A673 (cell line): Measurements from ENCODE around the gene CLEC4G. TPM values are rescaled to one million over a fixed set of nuclear protein-coding genes. Genes with fewer than 3 reads are reported as not detected.

Experiments used
- BruUV-seq: library from RNA; stranded (reverse); fragments of 400-500 nt; replicated peaks from 2 replicates; lab custom pipeline; 2021; lab: Mats Ljungman, UMichigan
- CTCF ChIA-PET: fragments of 300-600 bp; sonication (Branson Sonifier 250); formaldehyde crosslinking; loops from one replicate; lab custom pipeline; 2022; ENCODE audit warnings: antibody characterized with exemption; lab: Charles Lee
- POLR2A ChIA-PET: fragments of 300-600 bp; sonication (Branson Sonifier 250); formaldehyde crosslinking; loops from one replicate; lab custom pipeline; 2022; ENCODE audit warnings: antibody characterized with exemption; ENCODE audit not compliant: low non-redundant PET; lab: Charles Lee
- DNase-seq: peaks from one replicate; pipeline ENCODE4 v3.0.0-alpha.2; 2015; ENCODE audit warnings: low spot score
- H3K27ac ChIP-seq: fragments of 200-600 bp; sonication (generic); 2 replicates; pipeline ENCODE4 v1.5.1; 2016; ENCODE audit warnings: mixed run types, low read depth, mild to moderate bottlenecking, mixed read lengths, antibody characterized with exemption, low read length; ENCODE audit not compliant: poor library complexity, severe bottlenecking
- H3K27me3 ChIP-seq: fragments of 200-600 bp; sonication (generic); replicated peaks from 2 replicates; pipeline ENCODE4 v1.6.1; 2017; ENCODE audit warnings: mixed run types, low read depth, mild to moderate bottlenecking, mixed read lengths, antibody characterized with exemption, low read length; ENCODE audit not compliant: insufficient read depth, poor library complexity
- H3K36me3 ChIP-seq: fragments of 200-600 bp; sonication (generic); 2 replicates; pipeline ENCODE4 v1.6.1; 2016; ENCODE audit warnings: mixed run types, mild to moderate bottlenecking, mixed read lengths, antibody characterized with exemption, low read length; ENCODE audit not compliant: insufficient read depth, poor library complexity, severe bottlenecking
- H3K4me1 ChIP-seq: fragments of 200-600 bp; sonication (generic); 2 replicates; pipeline ENCODE4 v1.6.1; 2017; ENCODE audit warnings: mixed run types, mild to moderate bottlenecking, mixed read lengths, antibody characterized with exemption, low read length; ENCODE audit not compliant: insufficient read depth, poor library complexity, severe bottlenecking
- H3K4me3 ChIP-seq: fragments of 200-600 bp; sonication (generic); 2 replicates; pipeline ENCODE4 v1.5.1; 2016; ENCODE audit warnings: low read depth, mixed run types, mild to moderate bottlenecking, mixed read lengths, low read length; ENCODE audit not compliant: poor library complexity, severe bottlenecking
- H3K9me3 ChIP-seq: fragments of 200-600 bp; sonication (generic); 2 replicates; pipeline ENCODE4 v1.6.1; 2016; ENCODE audit warnings: mixed run types, low read depth, mild to moderate bottlenecking, mixed read lengths, antibody characterized with exemption, low read length; ENCODE audit not compliant: poor library complexity, severe bottlenecking
- EZH2 ChIP-seq: fragments of 200-600 bp; sonication (generic); IDR thresholded peaks from 2 replicates; pipeline ENCODE4 v1.6.1; 2017; ENCODE audit warnings: borderline replicate concordance, low read depth, mild to moderate bottlenecking, mixed read lengths, antibody characterized with exemption, low read length; ENCODE audit not compliant: poor library complexity, severe bottlenecking
- intact Hi-C: fragments of 100-400 bp; cut with micrococcal nuclease; formaldehyde crosslinking; loops from one replicate; pipeline ENCODE4 v1.10.0; 2022; ENCODE audit not compliant: unreplicated experiment
- total RNA-seq: library from RNA; stranded (reverse); gene quantifications from 2 replicates; pipeline ENCODE4 v1.2.3, GENCODE V29; 2021
- TF ChIP-seq, protein P1 (sequence below): fragments of 300-800, 200-600 bp; sonication (generic); conservative IDR thresholded peaks from 2 replicates; pipeline ENCODE4 v1.5.1; 2017; ENCODE audit warnings: low read depth, mild to moderate bottlenecking, antibody characterized with exemption, low read length, moderate library complexity, mixed read lengths

The CLEC4G gene
- total RNA-seq, 1 experiment from 2014 or later: not detected

DNA sequence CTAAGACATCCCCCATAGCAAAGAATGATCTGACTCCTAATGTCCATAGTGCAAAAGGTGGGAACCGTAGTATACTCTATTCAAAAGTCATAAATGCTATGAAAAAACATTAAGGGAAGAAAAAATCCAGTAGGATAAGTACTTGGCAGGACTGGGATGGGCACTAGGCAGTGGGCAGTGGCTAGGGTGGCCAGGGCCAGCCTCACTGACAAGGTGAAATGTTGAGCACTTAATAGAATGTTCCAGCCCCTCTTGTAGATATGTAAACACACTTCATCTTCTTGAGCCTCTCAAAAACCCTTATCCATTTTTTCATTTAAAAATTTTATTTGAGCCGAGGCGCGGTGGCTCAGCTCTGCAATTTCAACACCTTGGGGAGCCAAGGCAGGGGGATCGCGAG, 1.5 kb upstream of the CLEC4G start:
- ChIA-PET CTCF (no interaction called here), POLR2A (no interaction called here)
- H3K36me3 ChIP-seq: no peaks in the 10 kb centered on the region
- H3K9me3 ChIP-seq: no peaks in the 10 kb centered on the region
- peaks cover 57% of the 10 kb centered on the region for H3K27me3 ChIP-seq
- H3K27ac ChIP-seq: no peak overlapping the region
- no peak for TF ChIP-seq EZH2
- TF ChIP-seq, protein P1, sequence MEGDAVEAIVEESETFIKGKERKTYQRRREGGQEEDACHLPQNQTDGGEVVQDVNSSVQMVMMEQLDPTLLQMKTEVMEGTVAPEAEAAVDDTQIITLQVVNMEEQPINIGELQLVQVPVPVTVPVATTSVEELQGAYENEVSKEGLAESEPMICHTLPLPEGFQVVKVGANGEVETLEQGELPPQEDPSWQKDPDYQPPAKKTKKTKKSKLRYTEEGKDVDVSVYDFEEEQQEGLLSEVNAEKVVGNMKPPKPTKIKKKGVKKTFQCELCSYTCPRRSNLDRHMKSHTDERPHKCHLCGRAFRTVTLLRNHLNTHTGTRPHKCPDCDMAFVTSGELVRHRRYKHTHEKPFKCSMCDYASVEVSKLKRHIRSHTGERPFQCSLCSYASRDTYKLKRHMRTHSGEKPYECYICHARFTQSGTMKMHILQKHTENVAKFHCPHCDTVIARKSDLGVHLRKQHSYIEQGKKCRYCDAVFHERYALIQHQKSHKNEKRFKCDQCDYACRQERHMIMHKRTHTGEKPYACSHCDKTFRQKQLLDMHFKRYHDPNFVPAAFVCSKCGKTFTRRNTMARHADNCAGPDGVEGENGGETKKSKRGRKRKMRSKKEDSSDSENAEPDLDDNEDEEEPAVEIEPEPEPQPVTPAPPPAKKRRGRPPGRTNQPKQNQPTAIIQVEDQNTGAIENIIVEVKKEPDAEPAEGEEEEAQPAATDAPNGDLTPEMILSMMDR: no peak
- DNase-seq: no peak
- H3K4me3 ChIP-seq: no peak overlapping the region
- intact Hi-C loops: no loop called here
- BruUV-seq: no TSS peak
- no peaks in the 10 kb centered on the region for H3K4me1 ChIP-seq

DNA sequence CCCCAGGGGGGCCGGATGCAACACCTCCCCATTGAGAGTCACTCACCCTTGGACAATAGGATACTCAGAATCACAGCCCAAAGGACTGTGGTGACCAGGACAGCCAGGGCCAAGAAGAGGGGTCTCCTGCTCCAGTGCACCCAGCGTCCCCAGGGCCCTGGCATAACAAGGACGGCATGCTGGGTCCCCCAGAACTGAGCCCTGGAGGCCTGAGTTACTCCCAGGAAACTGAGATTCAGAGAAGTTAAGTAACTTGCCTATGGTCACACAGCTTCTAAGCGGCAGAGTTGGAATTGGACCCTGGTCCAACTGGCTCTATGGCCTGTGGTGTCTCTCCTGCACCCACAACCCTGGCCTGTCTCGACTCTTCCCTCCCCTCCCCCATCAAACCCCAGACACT, 295 bp downstream of the CLEC4G start:
- Histone ChIP-seq H3K27me3 (peaks cover 65% of the 10 kb centered on the region), H3K36me3 (no peaks in the 10 kb centered on the region), H3K27ac (no peak overlapping the region), H3K4me1 (no peaks in the 10 kb centered on the region), H3K9me3 (no peaks in the 10 kb centered on the region), H3K4me3 (no peak overlapping the region)
- TF ChIP-seq, protein P1: no peak
- TF ChIP-seq EZH2: no peak
- no TSS peak for BruUV-seq
- CTCF ChIA-PET: no interaction called here
- POLR2A ChIA-PET: no interaction called here
- intact Hi-C loops: no loop called here
- DNase-seq: no peak

DNA sequence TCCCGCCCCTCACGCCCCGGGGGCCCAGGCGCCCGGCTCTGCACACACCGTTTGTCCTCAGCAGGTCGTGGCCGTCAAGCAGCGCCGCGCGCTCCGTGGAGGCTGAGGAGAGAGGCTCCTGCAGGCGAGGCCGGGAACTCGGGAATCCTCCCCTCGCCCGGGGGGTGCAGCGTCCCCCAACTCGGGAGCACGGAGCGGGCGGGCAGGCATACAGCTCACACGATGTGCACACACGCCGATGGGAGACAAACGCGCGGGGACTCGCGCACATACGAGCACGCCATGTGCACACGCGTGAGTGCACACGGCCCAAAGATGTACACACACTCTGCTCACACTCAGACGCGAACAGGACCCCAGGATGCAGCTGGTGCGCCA, 703 bp downstream of the CLEC4G start:
- no TSS peak for BruUV-seq
- no peak overlapping the region for H3K27ac ChIP-seq
- H3K27me3 ChIP-seq: peaks cover 65% of the 10 kb centered on the region
- no peak overlapping the region for H3K4me3 ChIP-seq
- ChIA-PET POLR2A (no interaction called here), CTCF (no interaction called here)
- TF ChIP-seq EZH2: no peak
- TF ChIP-seq, protein P1: no peak
- no peaks in the 10 kb centered on the region for H3K4me1 ChIP-seq
- DNase-seq: no peak
- H3K9me3 ChIP-seq: no peaks in the 10 kb centered on the region
- intact Hi-C loops: no loop called here
- no peaks in the 10 kb centered on the region for H3K36me3 ChIP-seq
